HUES6 (cell line): ENCODE data around the gene GALNT6.

Source experiments
- H3K27ac ChIP-seq: 2 replicates; pipeline ENCODE4 v1.7.0; 2013; ENCODE audit warnings: low read depth, mild to moderate bottlenecking, low read length, inconsistent platforms
- H3K27me3 ChIP-seq: 2 replicates; pipeline ENCODE4 v1.6.1; 2013; ENCODE audit warnings: low read length; ENCODE audit not compliant: control insufficient read depth, insufficient read depth
- H3K36me3 ChIP-seq: 2 replicates; pipeline ENCODE4 v1.6.1; 2013; ENCODE audit warnings: low read length; ENCODE audit not compliant: control insufficient read depth, insufficient read depth
- H3K4me1 ChIP-seq: 2 replicates; pipeline ENCODE4 v1.6.1; 2013; ENCODE audit warnings: low read length; ENCODE audit not compliant: control insufficient read depth, insufficient read depth
- H3K4me3 ChIP-seq: 2 replicates; pipeline ENCODE4 v1.5.1; 2013; ENCODE audit warnings: low read depth, low read length
- H3K9ac ChIP-seq: one replicate; pipeline ENCODE4 v1.6.1; 2013; ENCODE audit warnings: mild to moderate bottlenecking, low read length
- H3K9me3 ChIP-seq: 2 replicates; pipeline ENCODE4 v1.6.1; 2013; ENCODE audit warnings: low read depth, low read length; ENCODE audit not compliant: control insufficient read depth, insufficient read depth

GALNT6 gene

DNA sequence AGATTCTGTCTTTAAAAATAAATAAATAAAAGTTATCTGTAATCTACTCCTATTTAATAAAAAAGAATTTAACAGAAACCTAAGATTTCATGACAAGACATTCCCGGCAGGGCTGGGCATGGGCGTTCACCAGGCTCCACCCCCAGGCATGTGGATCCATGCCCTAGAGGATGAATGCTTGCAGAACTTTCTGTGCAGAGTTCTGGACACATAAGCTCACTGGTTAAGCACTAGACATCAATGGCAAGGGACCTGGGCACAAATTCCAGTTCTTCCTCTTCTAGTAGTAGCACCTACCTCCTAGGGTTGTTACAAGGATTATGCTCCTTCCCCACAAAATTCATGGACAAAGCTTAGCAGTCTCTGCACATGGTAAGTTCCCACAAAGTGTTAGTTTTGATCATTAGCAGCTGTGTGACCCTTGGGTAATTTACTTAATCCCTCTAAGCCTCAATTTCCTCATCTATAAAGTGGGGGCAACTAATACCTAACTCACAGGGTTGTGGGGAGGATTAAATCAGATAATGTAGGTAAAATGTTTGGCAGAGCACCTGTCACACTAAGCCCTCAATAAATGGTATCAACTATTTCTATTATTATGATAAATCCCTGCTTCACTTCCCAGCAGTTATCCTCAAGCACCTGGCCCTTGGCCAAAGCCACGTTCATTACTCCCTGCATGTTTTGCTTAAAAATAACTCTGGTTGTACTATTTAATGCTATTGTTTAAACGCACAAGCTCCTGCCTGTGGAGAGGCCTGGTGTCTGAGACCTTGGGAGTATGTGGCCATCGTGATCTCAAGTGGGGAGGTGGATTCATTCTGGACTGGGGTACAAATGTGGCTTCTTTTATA, 9.8 kb downstream of the GALNT6 start:
- Histone ChIP-seq H3K4me3 (no peak overlapping the region), H3K9me3 (no peaks in the 10 kb centered on the region), H3K36me3 (peaks cover 59% of the 10 kb centered on the region), H3K9ac (no peak overlapping the region), H3K27me3 (no peaks in the 10 kb centered on the region), H3K4me1 (peaks cover 20% of the 10 kb centered on the region), H3K27ac (no peak overlapping the region)

- Histone ChIP-seq H3K9ac (no peak overlapping the region), H3K9me3 (no peaks in the 10 kb centered on the region), H3K27me3 (no peaks in the 10 kb centered on the region), H3K36me3 (peaks cover 72% of the 10 kb centered on the region), H3K4me3 (no peak overlapping the region), H3K27ac (no peak overlapping the region), H3K4me1 (peaks cover 16% of the 10 kb centered on the region)
Observed at GRCh38 chr12:51379571-51379970, 11.6 kb downstream of the GALNT6 start.

- Histone ChIP-seq H3K27me3 (no peaks in the 10 kb centered on the region), H3K9ac (no peak overlapping the region), H3K4me3 (no peak overlapping the region), H3K9me3 (no peaks in the 10 kb centered on the region), H3K27ac (no peak overlapping the region), H3K4me1 (peaks cover 11% of the 10 kb centered on the region), H3K36me3 (peaks cover 75% of the 10 kb centered on the region)
Observed at GRCh38 chr12:51378749-51379148, 12.5 kb downstream of the GALNT6 start.

GRCh38 chr12:51377099-51377984, 13.9 kb downstream of the GALNT6 start:
- Histone ChIP-seq H3K4me1 (peaks cover 11% of the 10 kb centered on the region), H3K36me3 (peaks cover 73% of the 10 kb centered on the region), H3K27ac (no peak overlapping the region), H3K9ac (no peak overlapping the region), H3K4me3 (no peak overlapping the region), H3K9me3 (no peaks in the 10 kb centered on the region), H3K27me3 (no peaks in the 10 kb centered on the region)

GRCh38 chr12:51374856-51375255, 16.4 kb downstream of the GALNT6 start:
- Histone ChIP-seq H3K27me3 (no peaks in the 10 kb centered on the region), H3K36me3 (peaks cover 55% of the 10 kb centered on the region), H3K9me3 (no peaks in the 10 kb centered on the region), H3K27ac (no peak overlapping the region), H3K9ac (no peak overlapping the region), H3K4me3 (no peak overlapping the region), H3K4me1 (peaks cover 21% of the 10 kb centered on the region)

GRCh38 chr12:51374361-51374760, 16.8 kb downstream of the GALNT6 start:
- Histone ChIP-seq H3K36me3 (peaks cover 52% of the 10 kb centered on the region), H3K4me3 (no peak overlapping the region), H3K9ac (no peak overlapping the region), H3K9me3 (no peaks in the 10 kb centered on the region), H3K4me1 (peaks cover 21% of the 10 kb centered on the region), H3K27me3 (no peaks in the 10 kb centered on the region), H3K27ac (no peak overlapping the region)

GRCh38 chr12:51373187-51373586, 18.0 kb downstream of the GALNT6 start:
- peaks cover 21% of the 10 kb centered on the region for H3K4me1 ChIP-seq
- H3K9me3 ChIP-seq, result no peaks in the 10 kb centered on the region
- H3K36me3 ChIP-seq, result peaks cover 42% of the 10 kb centered on the region
- H3K27ac ChIP-seq, result no peak overlapping the region
- no peak overlapping the region for H3K4me3 ChIP-seq
- H3K9ac ChIP-seq, result no peak overlapping the region
- H3K27me3 ChIP-seq, result no peaks in the 10 kb centered on the region

GRCh38 chr12:51372021-51372420, 19.2 kb downstream of the GALNT6 start:
- Histone ChIP-seq H3K4me1 (peaks cover 21% of the 10 kb centered on the region), H3K27me3 (no peaks in the 10 kb centered on the region), H3K4me3 (no peak overlapping the region), H3K27ac (peak overlapping the region; percentile 84), H3K9ac (peak overlapping the region; percentile 65), H3K36me3 (peaks cover 35% of the 10 kb centered on the region), H3K9me3 (no peaks in the 10 kb centered on the region)

DNA sequence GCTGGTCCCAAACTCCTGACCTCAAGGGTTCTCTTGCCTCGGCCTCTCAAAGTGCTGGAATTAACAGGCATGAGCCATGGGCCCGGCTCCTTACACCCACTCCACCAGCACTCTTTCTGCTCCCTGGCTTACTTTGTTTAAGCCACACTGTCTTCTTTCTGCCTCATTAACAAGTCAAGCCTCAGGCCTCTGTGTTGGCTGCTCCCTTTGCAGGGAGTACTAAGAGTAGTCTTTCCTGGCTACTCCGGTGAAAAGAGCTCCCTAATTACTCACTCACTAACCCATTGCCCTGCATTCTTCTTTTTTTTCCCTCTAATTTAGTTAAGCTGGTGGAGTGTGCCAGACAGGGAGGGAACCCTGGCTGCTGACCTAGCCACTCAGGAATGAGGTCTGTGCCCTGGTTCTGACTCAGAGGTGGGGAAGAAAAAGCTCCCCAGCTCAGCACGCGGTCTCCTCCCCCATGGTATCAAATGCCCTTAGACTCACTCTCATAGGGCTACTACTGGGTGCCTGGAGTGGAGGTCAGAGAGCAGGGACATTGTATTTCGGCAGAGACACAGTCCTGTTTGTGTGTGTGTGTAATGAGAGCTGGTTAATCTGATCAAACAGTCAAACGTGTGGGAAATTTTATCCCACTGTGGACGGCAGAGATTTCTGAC, 19.8 kb downstream of the GALNT6 start:
- Histone ChIP-seq H3K27me3 (no peaks in the 10 kb centered on the region), H3K4me3 (0 out of 2 replicates have a peak overlapping the region, but pooled peaks have one; percentile 7), H3K27ac (peak overlapping the region; percentile 84), H3K9ac (peak overlapping the region; percentile 65), H3K4me1 (peaks cover 21% of the 10 kb centered on the region), H3K9me3 (no peaks in the 10 kb centered on the region), H3K36me3 (peaks cover 29% of the 10 kb centered on the region)

- Histone ChIP-seq H3K4me3 (no peak overlapping the region), H3K9me3 (no peaks in the 10 kb centered on the region), H3K36me3 (peaks cover 30% of the 10 kb centered on the region), H3K27ac (no peak overlapping the region; the same call in 1 of the 2 replicates), H3K4me1 (peaks cover 21% of the 10 kb centered on the region), H3K27me3 (no peaks in the 10 kb centered on the region), H3K9ac (no peak overlapping the region)
Observed at GRCh38 chr12:51370667-51371066, 20.5 kb downstream of the GALNT6 start.
